Measurements from ENCODE around the gene SART3. TPM values are rescaled to one million over a fixed set of nuclear protein-coding genes. Genes with fewer than 3 reads are reported as not detected.
A peak's percentile ranks its signal among the peaks of the same experiment; 100 is the strongest.
"Not testable (repeated sequence)": the region's sequence is repeated elsewhere in the genome, so short reads cannot be mapped to it uniquely, and the experiment has no call there.

The SART3 gene
- total RNA-seq, 1 donor from 2014 or later: 21.7 TPM

DNA sequence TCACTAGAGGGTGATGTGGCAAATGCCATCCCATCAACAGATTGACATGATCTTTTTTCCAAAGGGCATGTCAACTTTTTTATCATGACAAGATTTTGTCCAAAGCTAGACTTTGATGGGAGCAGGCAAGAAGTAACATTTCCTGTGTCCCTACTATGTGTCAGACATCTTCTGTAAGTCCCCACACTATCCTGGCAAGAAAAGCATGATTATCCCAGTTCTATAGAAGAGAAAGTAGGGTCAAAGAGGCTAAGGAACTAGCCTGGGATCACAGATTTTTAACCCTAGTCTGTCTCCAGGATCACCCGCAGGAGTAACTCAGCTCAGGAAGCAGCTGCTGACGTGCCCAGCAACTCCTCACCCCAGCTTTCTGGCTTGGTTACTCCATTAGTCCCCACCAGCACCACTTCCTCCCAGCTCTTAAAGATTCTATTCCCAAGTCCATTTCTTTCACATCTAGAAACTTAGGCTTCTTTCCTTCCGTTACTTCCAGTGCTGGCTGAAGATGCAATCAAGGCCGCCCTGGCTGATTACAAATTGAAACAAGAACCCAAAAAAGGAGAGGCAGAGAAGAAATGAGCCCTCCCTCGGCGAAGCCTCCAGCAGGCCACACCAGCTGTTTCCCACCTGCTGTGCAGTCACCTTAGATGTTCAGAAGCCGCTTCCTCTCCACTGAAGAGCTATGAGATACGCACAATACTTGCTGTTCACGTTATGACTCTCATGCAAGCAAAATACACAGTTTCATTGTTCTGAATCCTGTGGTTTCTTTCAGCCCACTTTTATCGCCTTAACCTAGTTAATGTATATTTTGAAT, 7.6 kb upstream of the SART3 start:
- no peak for DNase-seq (ENCODE audit: missing footprints)
- intact Hi-C loops (cut with DNase I): no loop called here
- ATAC-seq: no peak

DNA sequence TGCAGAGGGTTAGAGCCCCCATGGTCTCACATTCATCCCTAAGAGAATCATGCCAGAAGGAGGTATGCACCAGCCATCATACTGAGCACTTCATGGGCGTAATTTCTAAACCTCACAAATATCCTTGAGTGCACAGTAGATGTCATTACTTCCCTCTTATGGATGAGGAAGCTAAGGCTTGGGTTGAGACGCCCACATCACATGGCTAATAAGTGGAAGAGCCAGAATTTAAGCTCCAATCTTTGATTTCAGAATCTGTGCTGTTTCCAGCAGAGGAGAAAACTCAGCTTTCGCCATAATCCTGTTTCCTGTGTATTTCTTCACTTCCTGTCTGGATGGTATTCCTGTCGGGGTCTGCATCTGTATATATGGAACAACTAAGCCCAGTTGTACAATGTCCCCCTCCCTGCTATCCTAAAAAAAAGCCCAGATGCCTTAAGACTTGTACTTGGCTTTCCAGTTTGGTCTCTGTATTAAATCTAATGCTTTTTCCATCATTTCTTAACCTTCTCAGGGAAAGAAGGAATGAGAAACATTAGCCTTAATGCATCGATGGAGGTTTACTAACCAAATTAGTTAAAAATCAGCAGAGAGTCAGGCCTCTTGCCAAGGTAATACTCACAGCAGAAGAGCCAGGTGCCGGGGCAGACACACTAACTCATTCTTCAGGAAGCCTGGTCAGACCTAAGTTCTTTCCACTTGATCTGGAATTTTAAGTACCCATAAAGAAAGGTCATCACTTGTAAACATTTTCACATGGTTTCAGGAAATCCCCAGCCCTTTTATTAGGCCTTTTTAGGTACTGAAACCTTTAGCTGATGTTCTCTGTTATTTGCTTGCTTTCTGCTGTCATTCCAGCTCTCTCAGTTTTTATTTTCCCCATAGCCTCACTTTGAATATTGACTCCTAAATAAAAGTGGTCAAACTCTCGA, 6.7 kb upstream of the SART3 start:
- intact Hi-C loops (cut with DNase I): no loop called here
- DNase-seq (ENCODE audit: missing footprints): no peak
- ATAC-seq: no peak

DNA sequence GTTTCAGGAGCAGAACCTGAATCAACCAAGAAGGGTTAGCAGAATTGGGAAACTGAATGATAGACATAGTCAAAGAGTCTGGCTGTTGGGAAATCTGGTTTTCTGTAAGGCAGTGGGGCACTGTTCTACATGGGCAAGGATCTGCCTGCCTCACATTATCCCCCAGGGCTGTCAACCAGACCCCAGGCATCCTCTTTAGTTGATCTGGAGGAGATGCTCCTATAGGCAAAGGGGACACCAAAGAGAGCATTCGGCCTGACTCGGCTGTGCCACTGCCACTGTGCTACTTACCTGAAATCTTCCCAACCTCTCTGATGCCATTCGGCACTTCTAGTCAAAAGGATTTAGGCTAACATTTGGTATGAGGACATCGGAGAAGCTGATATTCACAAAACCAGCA, 5.5 kb upstream of the SART3 start:
- ATAC-seq (no peak), DNase-seq (ENCODE audit: missing footprints) (no peak)
- intact Hi-C loops (cut with DNase I): no loop called here

DNA sequence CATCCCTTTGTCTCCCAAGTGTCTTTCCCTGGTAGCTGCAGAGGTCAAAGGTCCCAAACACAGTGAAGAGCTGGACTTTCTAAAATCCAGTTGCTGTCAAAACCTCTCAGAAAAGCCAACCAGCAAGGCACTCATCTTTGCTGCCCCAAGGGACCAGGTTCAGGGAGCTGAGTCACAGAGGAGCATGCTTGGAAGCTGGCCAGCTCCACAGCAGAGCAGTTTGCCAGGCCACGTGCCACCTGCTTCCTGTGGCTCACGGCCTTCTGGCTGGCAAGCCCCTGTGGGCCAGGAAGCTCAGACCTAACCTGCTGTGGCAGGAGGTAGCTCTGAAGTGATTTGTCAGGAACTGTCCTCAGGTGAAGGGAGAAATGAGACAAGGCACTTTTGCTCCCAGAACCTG, 5.0 kb upstream of the SART3 start:
- ATAC-seq (no peak), DNase-seq (ENCODE audit: missing footprints) (peak; percentile 81)
- intact Hi-C loops (cut with DNase I): no loop called here

DNA sequence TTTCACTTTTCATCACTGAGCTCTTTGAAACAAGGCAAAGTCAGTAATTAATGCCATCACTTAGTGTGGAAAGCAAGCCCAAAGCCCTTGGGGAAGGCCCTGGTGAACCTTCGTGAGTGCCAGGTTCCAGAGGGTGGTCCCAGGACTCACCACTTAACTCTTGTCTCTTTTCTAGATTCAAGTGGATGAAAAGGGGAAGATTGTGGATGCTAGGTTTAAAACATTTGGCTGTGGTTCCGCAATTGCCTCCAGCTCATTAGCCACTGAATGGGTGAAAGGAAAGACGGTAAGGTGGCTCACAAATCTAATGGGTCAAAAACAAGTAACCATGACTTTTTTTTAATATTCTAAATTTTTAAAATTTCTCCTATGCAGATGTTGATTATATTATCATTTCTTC, 4.2 kb upstream of the SART3 start:
- intact Hi-C loops (cut with DNase I): no loop called here
- DNase-seq (ENCODE audit: missing footprints) (no peak), ATAC-seq (no peak)

DNA sequence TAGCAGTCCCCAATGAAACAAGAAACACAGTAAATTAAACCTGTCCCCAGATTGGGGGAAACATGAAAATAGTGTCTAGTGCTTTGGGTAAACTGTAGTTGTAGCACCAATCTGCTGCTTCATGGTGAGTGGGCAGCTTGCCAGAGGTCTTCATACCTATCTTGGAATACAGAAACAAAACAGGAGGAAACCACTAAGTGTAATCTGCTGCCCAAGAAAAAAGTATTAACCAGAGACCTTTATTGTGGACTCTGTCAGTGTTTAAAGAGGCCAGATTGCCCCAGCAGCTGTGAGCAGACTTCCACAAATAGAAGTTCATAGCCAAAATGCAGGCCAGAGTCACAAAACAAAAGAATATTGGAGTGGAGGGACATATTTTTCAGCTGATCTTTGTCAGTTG, 3.8 kb upstream of the SART3 start:
- intact Hi-C loops (cut with DNase I): loop anchor here (5.0 kb wide), 1 partner anchor 388 kb away; no protein-coding TSS in a partner anchor
- DNase-seq (ENCODE audit: missing footprints) (no peak), ATAC-seq (no peak)

DNA sequence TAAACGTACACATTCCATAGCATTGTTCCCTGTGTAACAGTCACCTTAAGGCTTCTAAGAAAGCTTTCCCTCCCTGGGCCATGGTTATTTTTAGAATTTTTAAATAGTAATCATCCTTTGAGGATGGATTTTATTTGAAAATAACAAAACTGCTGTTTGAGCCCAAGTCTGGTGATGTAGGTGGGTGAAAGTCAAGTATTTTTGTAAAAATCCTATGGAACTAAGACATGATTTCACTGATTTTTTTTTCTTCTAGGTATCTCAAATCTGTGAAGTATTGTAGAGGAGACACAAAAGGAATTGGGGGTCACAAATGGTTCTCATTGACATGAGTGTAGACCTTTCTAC, 2.8 kb upstream of the SART3 start:
- no peak for DNase-seq (ENCODE audit: missing footprints)
- ATAC-seq: no peak
- intact Hi-C loops (cut with DNase I): loop anchor here (1.0 to 5.0 kb wide), 4 partner anchors 55 to 529 kb away; partner anchors contain the start of gene ALKBH2

DNA sequence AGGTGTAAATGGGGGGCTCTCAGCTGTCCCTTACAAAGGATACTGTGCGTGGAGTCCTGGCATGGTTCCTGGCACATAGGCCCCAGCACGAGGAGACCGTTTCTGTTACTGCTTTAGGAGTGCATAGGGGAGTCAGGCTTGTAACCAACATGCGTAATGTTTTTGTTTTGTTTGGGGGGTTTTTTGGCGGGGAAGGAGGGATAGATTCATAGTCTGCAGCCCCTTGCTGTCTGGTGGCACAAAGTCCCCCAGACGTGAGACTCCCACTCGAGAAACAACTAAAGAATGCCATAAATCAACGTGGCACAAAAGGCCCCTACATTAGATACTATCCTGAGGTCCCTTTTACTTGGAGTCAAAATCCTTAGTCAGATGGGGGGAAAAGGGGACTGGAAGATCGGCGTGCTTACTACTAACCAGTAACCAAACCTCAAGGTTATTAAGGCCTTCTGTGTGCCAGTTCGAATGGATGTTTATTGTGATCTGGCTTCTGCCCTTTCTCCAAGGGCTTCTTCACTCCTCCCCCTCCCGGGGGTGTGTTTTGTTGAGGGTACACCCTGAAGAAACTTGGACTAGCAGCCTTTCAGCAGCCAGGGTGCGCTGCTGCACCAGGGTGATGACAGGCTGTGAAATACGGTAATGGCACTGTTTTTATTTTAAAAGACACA, 2.3 kb upstream of the SART3 start:
- peak; percentile 61 for ATAC-seq
- intact Hi-C loops (cut with DNase I): loop anchor here (1.0 to 5.0 kb wide), 4 partner anchors 55 to 530 kb away; partner anchors contain the start of gene ALKBH2
- DNase-seq (ENCODE audit: missing footprints): peak; percentile 92

DNA sequence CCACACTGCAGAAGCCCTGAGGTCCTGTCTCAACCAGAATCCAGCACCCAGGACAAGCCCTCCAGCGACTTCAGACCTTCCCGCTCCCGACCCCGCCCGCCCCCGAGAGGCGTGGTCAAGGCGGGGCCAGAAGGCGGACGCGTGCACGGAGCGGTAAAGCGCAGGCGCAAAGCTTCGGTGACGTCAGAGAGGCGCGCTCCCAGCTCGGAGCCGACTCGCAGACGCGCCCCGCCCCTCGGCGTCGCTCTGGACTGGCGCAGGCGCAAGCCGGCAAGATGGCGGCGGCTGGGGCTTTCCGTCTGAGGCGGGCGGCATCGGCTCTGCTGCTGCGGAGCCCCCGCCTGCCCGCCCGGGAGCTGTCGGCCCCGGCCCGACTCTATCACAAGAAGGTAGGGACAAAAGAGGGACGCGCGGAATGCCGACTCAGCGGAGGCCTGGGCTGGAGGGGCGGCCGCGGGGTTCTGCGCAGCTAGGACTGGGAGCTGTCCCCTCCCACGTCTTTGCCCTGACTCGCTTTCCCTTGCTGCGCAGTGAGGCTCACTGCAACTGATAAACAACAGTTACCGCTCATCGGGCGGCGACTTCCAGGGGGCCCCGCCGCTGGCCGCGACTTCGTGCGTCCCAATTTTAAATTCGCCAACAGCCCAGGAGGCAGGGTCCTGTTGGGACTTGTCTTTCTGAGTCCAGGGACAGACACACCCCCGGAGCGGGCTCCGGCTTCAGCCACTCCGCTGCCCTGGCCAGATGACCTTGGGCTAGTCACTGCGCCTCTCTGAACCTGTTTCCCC, 1.6 kb upstream of the SART3 start, which contains the start of gene ISCU:
ISCU (plus strand) TSS at position 249 of the 788 bp plus-strand sequence; CDS start at position 276, 27 bp downstream.
- peak; percentile 98 for DNase-seq (ENCODE audit: missing footprints)
- intact Hi-C loops (cut with DNase I): loop anchor here (1.0 to 5.0 kb wide), 4 partner anchors 56 to 530 kb away; partner anchors contain the start of gene ALKBH2
- peak; percentile 91 for ATAC-seq

DNA sequence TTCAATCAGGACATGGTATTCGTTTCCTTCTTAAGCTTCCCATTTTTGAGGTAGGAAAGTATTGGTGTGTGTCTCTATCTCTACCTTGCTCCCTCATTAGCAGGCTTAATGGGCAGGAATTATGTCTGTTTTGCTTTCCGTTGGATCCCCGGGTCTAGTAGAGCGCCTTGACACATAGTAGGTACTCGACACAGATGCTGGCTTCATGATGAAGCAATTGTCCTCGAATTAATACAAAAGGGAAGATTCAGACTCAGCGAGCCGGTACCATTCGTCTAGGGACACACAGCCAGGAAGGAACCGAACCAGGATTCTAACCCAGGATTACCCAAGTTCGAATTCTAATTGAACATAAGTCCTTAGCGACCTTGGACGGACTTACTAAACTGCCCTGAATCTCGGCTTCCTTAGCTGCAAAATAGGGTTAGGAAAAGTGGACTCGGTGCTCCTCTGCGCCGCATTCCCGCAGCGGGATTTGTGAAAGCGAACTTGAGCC, 927 bp upstream of the SART3 start:
- DNase-seq (ENCODE audit: missing footprints): no peak
- ATAC-seq: no peak
- intact Hi-C loops (cut with DNase I): loop anchor here (2.0 to 5.0 kb wide), 5 partner anchors 169 to 531 kb away; partner anchors contain the start of genes ALKBH2, CORO1C and SSH1

DNA sequence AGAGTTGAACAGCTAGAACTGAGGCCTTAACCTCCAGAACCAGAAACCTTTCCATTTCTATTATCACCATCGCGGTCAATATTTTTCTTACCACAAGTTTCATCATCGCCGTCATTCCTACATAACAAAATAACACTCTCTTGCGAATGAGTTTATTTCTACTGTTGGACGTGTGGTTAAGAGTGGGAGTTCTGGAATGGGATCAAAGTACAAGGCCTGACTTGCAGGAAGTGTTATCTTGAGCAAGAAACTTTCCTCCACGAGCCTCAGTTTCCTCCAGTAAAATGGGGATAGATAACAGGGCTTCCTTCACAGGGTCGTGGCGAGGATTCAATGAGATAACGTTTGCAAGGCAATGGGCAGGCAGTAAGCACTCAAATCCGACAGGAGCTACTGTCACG, 652 bp downstream of the SART3 start:
- intact Hi-C loops (cut with DNase I): loop anchor here (2.0 to 5.0 kb wide), 3 partner anchors 170 to 392 kb away; partner anchors contain the start of genes CORO1C and SSH1
- no peak for DNase-seq (ENCODE audit: missing footprints)
- no peak for ATAC-seq

DNA sequence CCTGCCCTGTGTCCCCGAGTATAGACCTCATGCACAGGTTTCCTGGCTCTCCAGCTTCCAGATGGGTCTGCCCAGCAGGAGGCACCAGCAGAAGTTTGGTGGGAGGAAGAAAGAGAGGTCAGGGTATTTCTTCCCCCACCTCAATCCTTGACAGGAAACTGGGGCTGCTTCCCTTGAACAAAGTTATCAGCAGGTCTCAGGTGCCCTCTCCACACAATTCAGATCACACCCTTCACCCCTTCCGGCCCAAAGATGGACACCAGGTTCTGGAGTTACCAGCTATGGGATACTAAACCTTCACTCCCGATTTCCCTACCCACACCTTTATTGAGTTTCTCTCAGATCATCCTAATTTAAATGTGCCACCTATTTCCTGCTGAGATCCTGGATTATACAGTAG, 1.2 kb downstream of the SART3 start:
- intact Hi-C loops (cut with DNase I): loop anchor here (2.0 to 5.0 kb wide), 3 partner anchors 171 to 393 kb away; partner anchors contain the start of genes CORO1C and SSH1
- ATAC-seq: no peak
- no peak for DNase-seq (ENCODE audit: missing footprints)

DNA sequence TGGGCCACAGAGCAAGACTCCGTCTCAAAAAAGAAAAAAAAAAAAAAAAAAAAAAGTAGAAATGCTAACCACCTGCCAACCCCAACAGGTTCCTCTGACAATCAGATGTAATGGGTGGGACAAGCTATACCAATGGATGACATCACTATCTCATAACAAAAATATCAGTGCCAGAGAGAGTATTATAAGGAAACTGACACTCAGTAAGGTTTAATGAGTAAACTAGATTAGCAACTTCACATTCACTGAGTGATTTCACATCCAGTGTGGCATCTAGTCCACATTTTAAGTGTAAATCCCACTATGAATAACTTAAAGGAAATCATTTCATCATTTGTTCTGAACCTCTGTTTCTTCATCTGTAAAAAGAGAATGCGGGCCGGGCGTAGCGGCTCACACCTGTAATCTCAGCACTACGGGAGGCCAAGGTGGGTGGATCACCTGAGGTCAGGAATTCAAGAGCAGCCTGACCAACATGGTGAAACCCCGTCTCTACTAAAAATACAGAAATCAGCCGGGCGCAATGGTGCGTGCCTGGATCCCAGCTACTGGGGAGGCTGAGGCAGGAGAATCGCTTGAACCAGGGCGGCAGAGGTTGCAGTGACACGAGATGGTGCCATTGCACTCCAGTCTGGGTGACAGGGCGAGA, 1.8 kb downstream of the SART3 start:
- DNase-seq (ENCODE audit: missing footprints) (no peak), ATAC-seq (no peak)
- intact Hi-C loops (cut with DNase I): no loop called here

DNA sequence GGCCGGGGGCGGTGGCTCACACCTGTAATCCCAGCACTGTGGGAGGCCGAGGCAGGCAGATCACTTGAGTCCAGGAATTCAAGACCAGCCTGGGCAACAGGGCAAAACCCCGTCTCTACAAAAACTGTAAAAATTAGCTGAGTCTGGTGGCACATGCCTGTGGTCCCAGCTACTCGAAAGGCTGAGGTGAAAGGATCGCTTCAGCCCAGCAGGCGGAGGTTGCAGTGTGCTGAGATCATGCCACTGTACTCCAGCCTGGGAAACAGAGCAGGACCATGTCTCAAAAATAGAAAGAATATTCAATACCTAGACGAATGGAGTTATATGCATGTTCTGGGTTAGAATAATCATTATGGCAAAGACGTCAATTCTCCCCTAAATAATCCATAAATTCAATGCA, 5.6 kb downstream of the SART3 start:
- intact Hi-C loops (cut with DNase I); DNase-seq (ENCODE audit: missing footprints); ATAC-seq: not testable (repeated sequence)

DNA sequence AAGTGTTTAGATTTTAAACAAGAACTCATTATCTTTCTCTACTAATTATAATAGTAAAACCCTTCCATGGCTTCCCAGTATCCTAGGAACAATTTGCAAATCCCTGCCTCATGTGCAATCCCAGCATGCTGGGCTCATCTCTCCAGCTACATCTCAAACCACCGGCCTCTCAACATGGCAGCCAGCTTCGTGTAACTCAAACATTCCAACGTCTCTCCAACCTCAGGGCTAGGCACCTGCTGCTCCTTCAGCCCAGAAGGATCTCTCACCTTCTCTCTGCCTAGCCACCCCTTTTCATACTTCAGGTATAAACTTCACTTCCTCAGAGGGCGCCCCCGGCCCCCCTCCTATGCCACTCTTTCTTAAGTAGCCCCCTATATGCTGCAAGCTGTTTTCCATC, 7.2 kb downstream of the SART3 start:
- ATAC-seq (no peak), DNase-seq (ENCODE audit: missing footprints) (no peak)
- intact Hi-C loops (cut with DNase I): no loop called here

DNA sequence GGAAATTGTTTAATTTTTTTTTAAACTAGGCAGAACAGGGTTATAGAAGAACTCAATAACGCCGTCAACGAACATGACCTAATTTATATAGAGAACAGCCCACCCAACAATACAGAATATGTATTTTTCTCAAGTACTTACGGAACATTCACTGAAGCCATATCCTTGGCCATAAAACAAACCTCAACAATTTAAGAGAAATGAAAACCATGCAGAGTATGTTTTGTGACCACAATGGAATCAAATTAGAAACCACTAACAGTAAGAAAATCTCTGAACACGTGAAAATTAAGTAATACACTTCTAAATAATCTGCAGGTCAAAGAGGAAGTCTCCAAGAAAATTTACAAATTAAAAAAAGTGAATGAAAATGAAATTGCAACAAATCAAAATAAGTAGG, 9.4 kb downstream of the SART3 start:
- intact Hi-C loops (cut with DNase I): no loop called here
- ATAC-seq (no peak), DNase-seq (ENCODE audit: missing footprints) (no peak)

DNA sequence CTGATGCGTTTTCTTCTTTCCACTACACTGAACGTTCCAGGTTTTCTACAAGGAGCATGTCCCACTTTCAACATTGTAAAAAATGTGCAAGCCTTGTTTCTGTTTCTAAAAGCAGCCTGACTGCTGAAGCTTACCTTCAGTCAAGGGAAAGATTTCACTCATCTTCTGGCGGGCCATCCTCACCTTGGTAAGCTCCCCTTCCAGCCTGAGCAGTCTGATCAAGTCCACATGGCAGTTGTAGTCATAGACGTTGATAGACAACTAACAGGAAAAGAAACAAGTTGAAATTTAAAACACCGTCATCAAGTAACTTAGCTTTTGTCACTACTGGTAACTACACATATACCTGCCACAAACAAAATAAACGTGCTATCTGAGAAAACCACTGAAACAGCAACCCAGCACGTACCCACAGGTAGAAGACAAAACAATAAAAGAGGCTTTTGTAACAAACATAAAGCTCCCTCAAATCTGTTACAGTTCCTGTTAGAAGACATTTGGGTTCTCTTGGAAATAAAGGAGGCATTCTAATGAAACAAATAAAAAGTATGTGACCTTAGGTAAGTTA, 11.9 kb downstream of the SART3 start:
- DNase-seq (ENCODE audit: missing footprints) (no peak), ATAC-seq (no peak)
- intact Hi-C loops (cut with DNase I): no loop called here

Measured in Right ventricle myocardium inferior (tissue), 1 donor.